Activated T-helper 2 cell treated with anti-CD3 and anti-CD28 coated beads, Interferon-gamma antibody, Interleukin-2, Interleukin-4, amounts not matched to agents 10 μg/mL and 5 μg/mL and 100 μg/mL, durations not matched to agents 14 hours and 24 hours and 36 hours (primary cell): Measurements from ENCODE around the gene LTB. TPM values are rescaled to one million over a fixed set of nuclear protein-coding genes. Genes with fewer than 3 reads are reported as not detected.
"Not testable (repeated sequence)": the region's sequence is repeated elsewhere in the genome, so short reads cannot be mapped to it uniquely, and the experiment has no call there.

Experiments used
- DNase-seq: peaks from one replicate; pipeline ENCODE4 v3.0.0; 2021; ENCODE audit warnings: low spot score
- H3K27ac Mint-ChIP-seq: one replicate; pipeline ENCODE4 v1.8.0; 2021; ENCODE audit warnings: mixed read lengths
- H3K27me3 Mint-ChIP-seq: one replicate; pipeline ENCODE4 v1.8.0; 2021; ENCODE audit warnings: low read depth, mixed read lengths
- H3K36me3 Mint-ChIP-seq: one replicate; pipeline ENCODE4 v1.8.0; 2021; ENCODE audit warnings: low read depth, mixed read lengths
- H3K4me1 Mint-ChIP-seq: one replicate; pipeline ENCODE4 v1.8.0; 2021; ENCODE audit warnings: low read depth, mixed read lengths
- H3K4me3 Mint-ChIP-seq: one replicate; pipeline ENCODE4 v1.8.0; 2021; ENCODE audit warnings: low read depth, mild to moderate bottlenecking, moderate library complexity, mixed read lengths
- H3K9me3 Mint-ChIP-seq: one replicate; pipeline ENCODE4 v1.8.0; 2021; ENCODE audit warnings: mixed read lengths
- intact Hi-C: fragments of 100-400 bp; cut with micrococcal nuclease; formaldehyde crosslinking; loops from one replicate; pipeline ENCODE4 v1.15.1; 2023
- total RNA-seq: library from RNA; stranded (reverse); gene quantifications from 2 replicates; pipeline ENCODE4 v1.2.3, GENCODE V29; 2022

Gene LTB
- total RNA-seq, 1 donor from 2014 or later = 16.6 TPM

DNA sequence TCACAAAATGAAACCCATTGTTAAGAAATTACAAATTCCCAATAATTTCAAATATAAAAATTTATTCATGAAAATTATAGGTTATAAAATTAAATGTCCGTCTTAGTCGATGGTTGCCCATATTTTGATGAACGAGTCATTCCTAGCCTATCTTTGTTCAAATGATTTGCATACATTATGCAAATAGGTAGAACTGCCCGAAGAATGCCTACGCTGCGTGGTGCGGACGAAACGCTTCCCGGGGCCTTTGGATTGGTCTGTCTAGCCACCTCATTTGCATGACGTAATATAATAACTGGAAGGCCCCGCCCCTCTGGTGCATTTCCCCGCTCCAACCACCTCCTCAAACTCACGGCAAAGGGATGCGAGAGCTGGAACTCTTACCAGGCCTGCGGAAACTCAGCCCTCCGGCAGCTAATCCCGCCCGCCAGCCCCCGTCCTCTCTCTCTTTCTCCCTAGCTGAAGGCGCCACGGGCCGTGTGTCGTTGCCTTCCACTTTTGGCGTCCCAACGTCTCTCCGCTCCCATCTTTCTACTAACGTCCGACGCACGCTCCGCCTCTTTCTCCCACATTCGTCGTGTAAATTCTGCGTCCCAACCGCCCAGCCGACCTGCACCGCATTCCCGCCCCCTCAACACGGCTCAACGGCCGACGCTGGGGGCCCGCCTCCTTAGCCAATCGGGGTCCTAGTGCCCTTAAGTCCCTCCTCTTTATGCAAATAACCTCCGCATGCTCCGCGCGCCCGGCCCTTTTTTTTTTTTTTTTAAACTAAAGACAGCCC is 37.8 kb upstream of the LTB start:
- peaks cover 44% of the 10 kb centered on the region for H3K36me3 Mint-ChIP-seq
- no peaks in the 10 kb centered on the region for H3K27me3 Mint-ChIP-seq
- DNase-seq = peak; percentile 98
- peaks cover 39% of the 10 kb centered on the region for H3K4me1 Mint-ChIP-seq
- intact Hi-C loops = loop anchor here (1.0 to 2.0 kb wide), 6 partner anchors 32 to 243 kb away; partner anchors contain the start of genes BAG6, DDX39B and NFKBIL1
- H3K9me3 Mint-ChIP-seq = no peaks in the 10 kb centered on the region
- H3K4me3 Mint-ChIP-seq = peak overlapping the region; percentile 81
- H3K27ac Mint-ChIP-seq = peak overlapping the region; percentile 94

GRCh38 chr6:31617010-31617409 is 34.8 kb upstream of the LTB start:
- peaks cover 17% of the 10 kb centered on the region for H3K36me3 Mint-ChIP-seq
- H3K27me3 Mint-ChIP-seq = no peaks in the 10 kb centered on the region
- peaks cover 32% of the 10 kb centered on the region for H3K4me1 Mint-ChIP-seq
- intact Hi-C loops = no loop called here
- peak overlapping the region; percentile 77 for H3K4me3 Mint-ChIP-seq
- no peaks in the 10 kb centered on the region for H3K9me3 Mint-ChIP-seq
- H3K27ac Mint-ChIP-seq = no peak overlapping the region
- no peak for DNase-seq

- peaks cover 26% of the 10 kb centered on the region for H3K4me1 Mint-ChIP-seq
- H3K27ac Mint-ChIP-seq = peak overlapping the region; percentile 85
- no peaks in the 10 kb centered on the region for H3K9me3 Mint-ChIP-seq
- peaks cover 7% of the 10 kb centered on the region for H3K36me3 Mint-ChIP-seq
- intact Hi-C loops = no loop called here
- H3K27me3 Mint-ChIP-seq = peaks cover 1% of the 10 kb centered on the region
- peak; percentile 34 for DNase-seq
- H3K4me3 Mint-ChIP-seq = peak overlapping the region; percentile 77
Measured at GRCh38 chr6:31615748-31616147, 33.5 kb upstream of the LTB start.

DNA sequence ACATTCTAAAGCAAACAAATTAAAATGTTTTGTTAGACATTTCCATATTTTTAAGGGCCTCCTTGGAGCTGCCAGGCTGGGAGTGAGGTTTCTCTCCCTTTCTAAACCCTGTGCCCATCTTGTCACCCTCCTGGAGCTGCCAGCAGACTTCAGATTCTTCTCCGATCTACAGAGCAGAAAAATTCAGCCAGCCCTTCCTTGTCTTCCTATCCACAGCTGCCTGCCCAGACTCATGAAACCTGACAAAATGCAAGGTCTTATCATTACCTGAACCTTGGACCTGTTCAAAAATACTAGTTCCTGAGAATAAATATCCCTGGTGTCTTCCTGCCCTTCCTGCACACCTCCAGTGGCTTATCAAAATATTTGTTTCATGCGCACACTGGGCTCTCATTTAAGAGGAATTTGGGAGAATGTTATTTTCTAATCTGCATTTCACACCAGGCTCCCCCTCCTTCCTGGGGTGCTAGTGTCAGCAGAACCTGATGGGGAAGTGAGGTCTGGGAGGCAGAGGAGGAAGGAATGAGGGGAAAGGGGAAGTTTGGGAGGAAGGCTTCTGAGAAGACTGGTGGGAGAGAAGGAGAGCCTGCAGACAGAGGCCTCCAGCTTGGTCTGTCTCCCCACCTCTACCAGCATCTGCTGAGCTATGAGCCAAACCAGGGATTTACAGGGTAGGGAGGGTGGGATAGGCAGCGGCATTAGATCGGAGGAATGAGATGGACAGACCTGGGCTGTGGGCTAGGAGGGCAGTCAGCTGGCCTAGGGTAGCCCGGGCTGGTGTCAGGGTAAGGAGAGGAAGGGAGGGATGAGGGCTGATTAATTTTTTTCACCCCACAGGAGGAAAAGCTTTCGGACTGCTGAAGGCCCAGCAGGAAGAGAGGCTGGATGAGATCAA is 32.7 kb upstream of the LTB start, which contains the start of gene AIF1:
AIF1 (plus strand) TSS at position 551 of the 895 bp plus-strand sequence; CDS start at position 647, 96 bp downstream.
- Mint-ChIP-seq H3K36me3 (peaks cover 7% of the 10 kb centered on the region), H3K27me3 (peaks cover 1% of the 10 kb centered on the region), H3K4me1 (peaks cover 26% of the 10 kb centered on the region), H3K4me3 (peak within 1 kb of the TSS; percentile 77), H3K9me3 (no peaks in the 10 kb centered on the region), H3K27ac (peak within 1 kb of the TSS; percentile 85)
- intact Hi-C loops = no loop called here
- DNase-seq = no peak

DNA sequence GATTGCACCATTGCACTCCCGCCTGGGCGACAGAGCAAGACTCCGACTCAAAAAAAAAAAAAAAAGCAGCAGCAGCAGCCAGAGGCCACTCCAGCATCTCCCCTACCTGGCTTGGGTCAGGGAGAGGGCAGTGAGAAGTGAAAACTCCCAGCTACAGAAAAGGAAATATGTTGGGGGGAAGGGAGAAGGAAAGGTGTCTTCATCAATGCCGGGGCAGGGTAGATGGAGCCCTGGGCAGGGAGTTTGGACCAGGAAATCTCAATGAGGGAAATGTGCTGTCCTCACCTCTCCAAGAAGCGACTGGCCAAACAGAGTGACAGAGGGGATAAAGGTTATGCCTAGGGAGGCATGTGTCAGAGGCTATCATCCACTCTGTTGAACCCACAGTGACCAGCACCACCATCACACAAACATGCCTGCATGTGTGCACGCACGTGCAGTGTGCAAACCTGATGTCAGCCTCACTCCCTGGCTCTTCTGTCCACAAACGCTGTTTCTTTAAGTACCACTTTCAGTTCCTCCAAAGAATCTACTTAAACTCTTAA is 31.9 kb upstream of the LTB start:
- Mint-ChIP-seq H3K27me3 (peaks cover 1% of the 10 kb centered on the region), H3K4me1 (peaks cover 24% of the 10 kb centered on the region), H3K36me3 (peaks cover 7% of the 10 kb centered on the region), H3K27ac (no peak overlapping the region), H3K9me3 (no peaks in the 10 kb centered on the region), H3K4me3 (no peak overlapping the region)
- DNase-seq = no peak
- intact Hi-C loops = no loop called here

DNA sequence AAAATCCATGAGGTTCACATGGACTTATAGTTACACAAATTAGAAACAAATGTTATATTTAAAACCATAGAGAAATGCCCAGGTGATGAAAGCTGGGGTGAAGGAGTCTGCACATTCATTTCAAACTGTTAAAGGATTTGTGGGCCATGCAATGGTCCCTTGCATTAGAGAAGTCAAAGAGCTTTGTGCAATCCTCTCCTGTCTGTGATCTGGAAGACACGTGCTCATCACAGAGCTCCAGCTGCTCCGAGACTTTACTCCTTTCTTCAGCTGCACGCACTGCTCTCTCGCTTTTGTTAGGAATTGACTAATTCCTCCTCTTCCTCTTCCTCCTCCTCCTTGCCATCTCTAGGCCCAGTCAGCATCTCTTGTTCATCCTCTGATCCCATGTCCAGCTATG is 28.7 kb upstream of the LTB start:
- H3K4me3 Mint-ChIP-seq = no peak overlapping the region
- H3K27ac Mint-ChIP-seq = no peak overlapping the region
- peaks cover 1% of the 10 kb centered on the region for H3K27me3 Mint-ChIP-seq
- peaks cover 24% of the 10 kb centered on the region for H3K4me1 Mint-ChIP-seq
- H3K9me3 Mint-ChIP-seq = no peaks in the 10 kb centered on the region
- DNase-seq = no peak
- intact Hi-C loops = no loop called here
- no peaks in the 10 kb centered on the region for H3K36me3 Mint-ChIP-seq

- no peak for DNase-seq
- H3K27ac Mint-ChIP-seq = no peak overlapping the region
- H3K27me3 Mint-ChIP-seq = peaks cover 1% of the 10 kb centered on the region
- no peaks in the 10 kb centered on the region for H3K9me3 Mint-ChIP-seq
- no peak overlapping the region for H3K4me3 Mint-ChIP-seq
- intact Hi-C loops = no loop called here
- H3K4me1 Mint-ChIP-seq = peaks cover 13% of the 10 kb centered on the region
- H3K36me3 Mint-ChIP-seq = no peaks in the 10 kb centered on the region
Measured at GRCh38 chr6:31609519-31610406, 27.5 kb upstream of the LTB start.

- DNase-seq = no peak
- H3K36me3 Mint-ChIP-seq = no peaks in the 10 kb centered on the region
- intact Hi-C loops = no loop called here
- peaks cover 3% of the 10 kb centered on the region for H3K27me3 Mint-ChIP-seq
- no peaks in the 10 kb centered on the region for H3K9me3 Mint-ChIP-seq
- no peak overlapping the region for H3K27ac Mint-ChIP-seq
- H3K4me3 Mint-ChIP-seq = no peak overlapping the region
- peaks cover 11% of the 10 kb centered on the region for H3K4me1 Mint-ChIP-seq
Measured at GRCh38 chr6:31607317-31607716, 25.1 kb upstream of the LTB start.

GRCh38 chr6:31597006-31597405 is 14.8 kb upstream of the LTB start:
- Mint-ChIP-seq H3K27ac (no peak overlapping the region), H3K4me3 (no peak overlapping the region), H3K9me3 (no peaks in the 10 kb centered on the region), H3K27me3 (no peaks in the 10 kb centered on the region), H3K36me3 (no peaks in the 10 kb centered on the region), H3K4me1 (peaks cover 29% of the 10 kb centered on the region)
- intact Hi-C loops = loop anchor here (1.0 to 5.0 kb wide), 2 partner anchors 16 to 105 kb away; no protein-coding TSS in a partner anchor
- DNase-seq = no peak

GRCh38 chr6:31592396-31592771 is 10.2 kb upstream of the LTB start:
- intact Hi-C loops = no loop called here
- Mint-ChIP-seq H3K4me1 (peaks cover 32% of the 10 kb centered on the region), H3K9me3 (no peaks in the 10 kb centered on the region), H3K27ac (peak overlapping the region; percentile 74), H3K4me3 (peak overlapping the region; percentile 47), H3K36me3 (peaks cover 4% of the 10 kb centered on the region), H3K27me3 (no peaks in the 10 kb centered on the region)
- no peak for DNase-seq

DNA sequence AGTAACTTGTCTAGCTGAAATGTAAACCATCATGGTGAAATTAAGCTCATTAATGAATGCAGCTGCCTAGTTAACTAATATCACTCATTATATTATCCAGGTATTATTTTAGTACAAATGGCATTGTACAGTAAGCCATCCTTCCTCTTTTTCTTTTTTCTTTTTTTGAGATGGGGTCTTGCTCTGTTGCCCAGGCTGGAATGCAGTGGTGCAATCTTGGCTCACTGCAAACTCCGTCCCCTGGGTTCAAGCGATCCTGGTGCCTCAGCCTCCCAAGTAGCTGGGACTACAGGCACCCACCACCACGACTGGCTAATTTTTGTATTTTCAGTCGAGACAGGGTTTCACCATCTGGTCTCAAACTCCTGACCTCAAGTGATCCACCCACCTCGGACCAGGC is 8.5 kb upstream of the LTB start:
- H3K9me3 Mint-ChIP-seq, H3K4me3 Mint-ChIP-seq, H3K27me3 Mint-ChIP-seq, intact Hi-C loops, DNase-seq, H3K27ac Mint-ChIP-seq, H3K36me3 Mint-ChIP-seq: not testable (repeated sequence)
- peaks cover 40% of the 10 kb centered on the region for H3K4me1 Mint-ChIP-seq
